GM19395 (cell line): Measurements from ENCODE around the gene NFKB2.
A peak's percentile ranks its signal among the peaks of the same experiment; 100 is the strongest.

Experiments
- ATAC-seq: cut with Tn5 transposase; IDR thresholded peaks from one replicate; pipeline ENCODE4 v1.9.1; 2021; ENCODE audit warnings: mild to moderate bottlenecking, moderate library complexity; ENCODE audit not compliant: unreplicated experiment

NFKB2 gene

DNA sequence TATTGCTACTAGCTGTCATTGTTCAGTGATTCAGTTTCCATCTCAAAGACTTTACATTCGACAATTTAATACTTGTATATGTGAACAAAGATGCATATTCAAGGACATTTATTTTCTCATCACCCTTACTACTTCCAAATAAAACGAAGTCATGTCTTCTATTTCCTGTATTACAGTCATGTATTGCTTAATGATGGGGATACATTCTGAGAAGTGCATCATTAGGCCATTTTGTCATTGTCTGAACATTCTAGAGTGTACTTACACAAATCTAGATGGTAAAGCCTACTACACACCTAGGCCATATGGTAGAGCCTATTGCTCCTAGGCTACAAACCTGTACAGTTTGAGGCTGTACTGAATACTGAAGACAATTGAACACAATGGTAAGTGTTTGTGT is 49.3 kb downstream of the NFKB2 start:
- no peak for ATAC-seq

GRCh38 chr10:102449321-102450123 is 54.0 kb downstream of the NFKB2 start:
- ATAC-seq: peak; percentile 56

DNA sequence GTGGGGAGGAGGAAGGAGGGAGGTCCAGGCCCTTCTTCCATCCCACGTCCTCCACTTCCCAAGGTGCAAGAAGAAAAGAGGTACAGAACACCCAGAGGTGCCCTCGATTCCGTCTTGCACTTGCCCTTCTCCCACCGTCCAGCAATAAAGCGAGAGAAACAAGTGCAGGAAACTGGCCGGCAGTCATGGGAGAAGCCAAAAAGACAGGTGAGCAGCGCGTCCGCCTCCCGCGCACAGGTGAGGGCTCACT is 54.5 kb downstream of the NFKB2 start:
- ATAC-seq: peak; percentile 13

- ATAC-seq: peak; percentile 68
Observed at GRCh38 chr10:102450374-102451104, 55.0 kb downstream of the NFKB2 start.

GRCh38 chr10:102451105-102451969 is 55.8 kb downstream of the NFKB2 start, which contains the start of gene C10orf95:
Gene C10orf95, minus strand, starts transcription at chr10:102451543. Its CDS starts 450 bp downstream, at chr10:102451093.
- no peak for ATAC-seq
